ENCODE results near the gene RMDN3. TPM values are rescaled to one million over a fixed set of nuclear protein-coding genes. Genes with fewer than 3 reads are reported as not detected.

The RMDN3 gene
- total and polyA plus RNA-seq, 2 of the 13 experiments (the other 11 are each of a cell fraction or from before 2014, with no cell fraction given) = 16.8 to 19.5 TPM

- TF ChIP-seq HMGXB4 (CRISPR knock-in tag; IDR thresholded peaks at IDR 0.05; ENCODE audit: borderline replicate concordance in 1 of 2, low read depth in 1 of 2) (peak; percentile 57 to 72; a peak in 2 of 4 replicates), ZC3H13 (CRISPR knock-in tag; IDR thresholded peaks at IDR 0.05) (peak; percentile 43; the same call in 1 of the 2 replicates), LCORL (IDR thresholded peaks at IDR 0.05) (no peak), LCORL (CRISPR knock-in tag; IDR thresholded peaks at IDR 0.05) (peak; percentile 73; the same call in 1 of the 2 replicates), SRSF4 (IDR thresholded peaks at IDR 0.05; ENCODE audit: low read depth, low read length, poor library complexity, severe bottlenecking) (no peak), ISX (CRISPR knock-in tag; conservative IDR thresholded peaks at IDR 0.05) (no peak), HIVEP1 (CRISPR knock-in tag; IDR thresholded peaks at IDR 0.05) (no peak), JUNB (CRISPR knock-in tag; IDR thresholded peaks at IDR 0.05; ENCODE audit: borderline replicate concordance) (no peak), CC2D1A (CRISPR knock-in tag; IDR thresholded peaks at IDR 0.05) (no peak), ZNF543 (CRISPR knock-in tag; IDR thresholded peaks at IDR 0.05) (peak; percentile 85), CREB1 (IDR thresholded peaks at IDR 0.05) (peak; percentile 99), CREB1 (CRISPR knock-in tag; IDR thresholded peaks at IDR 0.05) (peak; percentile 98), HNF4A (CRISPR knock-in tag; IDR thresholded peaks at IDR 0.05) (no peak), ONECUT2 (CRISPR knock-in tag; IDR thresholded peaks at IDR 0.05) (no peak), ZNF564 (CRISPR knock-in tag; IDR thresholded peaks at IDR 0.05) (no peak), ZNF557 (CRISPR knock-in tag; IDR thresholded peaks at IDR 0.05) (no peak), GPN1 (CRISPR knock-in tag; IDR thresholded peaks at IDR 0.05; ENCODE audit: borderline replicate concordance) (no peak), GATA4 (IDR thresholded peaks at IDR 0.05; ENCODE audit: borderline replicate concordance, low read depth) (no peak), ASH2L (IDR thresholded peaks at IDR 0.05; ENCODE audit: insufficient read length, low read depth, low read length) (peak; percentile 65), YEATS4 (CRISPR knock-in tag; IDR thresholded peaks at IDR 0.05; ENCODE audit: borderline replicate concordance) (peak; percentile 47; the same call in 1 of the 2 replicates), ZNF703 (CRISPR knock-in tag; IDR thresholded peaks at IDR 0.05; ENCODE audit: borderline replicate concordance) (no peak; the same call in 1 of the 2 replicates), NR2F2 (IDR thresholded peaks at IDR 0.05; ENCODE audit: borderline replicate concordance, low read depth) (no peak)
- TF ChIP-seq, protein P1, sequence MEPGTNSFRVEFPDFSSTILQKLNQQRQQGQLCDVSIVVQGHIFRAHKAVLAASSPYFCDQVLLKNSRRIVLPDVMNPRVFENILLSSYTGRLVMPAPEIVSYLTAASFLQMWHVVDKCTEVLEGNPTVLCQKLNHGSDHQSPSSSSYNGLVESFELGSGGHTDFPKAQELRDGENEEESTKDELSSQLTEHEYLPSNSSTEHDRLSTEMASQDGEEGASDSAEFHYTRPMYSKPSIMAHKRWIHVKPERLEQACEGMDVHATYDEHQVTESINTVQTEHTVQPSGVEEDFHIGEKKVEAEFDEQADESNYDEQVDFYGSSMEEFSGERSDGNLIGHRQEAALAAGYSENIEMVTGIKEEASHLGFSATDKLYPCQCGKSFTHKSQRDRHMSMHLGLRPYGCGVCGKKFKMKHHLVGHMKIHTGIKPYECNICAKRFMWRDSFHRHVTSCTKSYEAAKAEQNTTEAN (CRISPR knock-in tag; conservative IDR thresholded peaks at IDR 0.05) = no peak; the same call in 1 of the 2 replicates
- TF ChIP-seq, protein P2, sequence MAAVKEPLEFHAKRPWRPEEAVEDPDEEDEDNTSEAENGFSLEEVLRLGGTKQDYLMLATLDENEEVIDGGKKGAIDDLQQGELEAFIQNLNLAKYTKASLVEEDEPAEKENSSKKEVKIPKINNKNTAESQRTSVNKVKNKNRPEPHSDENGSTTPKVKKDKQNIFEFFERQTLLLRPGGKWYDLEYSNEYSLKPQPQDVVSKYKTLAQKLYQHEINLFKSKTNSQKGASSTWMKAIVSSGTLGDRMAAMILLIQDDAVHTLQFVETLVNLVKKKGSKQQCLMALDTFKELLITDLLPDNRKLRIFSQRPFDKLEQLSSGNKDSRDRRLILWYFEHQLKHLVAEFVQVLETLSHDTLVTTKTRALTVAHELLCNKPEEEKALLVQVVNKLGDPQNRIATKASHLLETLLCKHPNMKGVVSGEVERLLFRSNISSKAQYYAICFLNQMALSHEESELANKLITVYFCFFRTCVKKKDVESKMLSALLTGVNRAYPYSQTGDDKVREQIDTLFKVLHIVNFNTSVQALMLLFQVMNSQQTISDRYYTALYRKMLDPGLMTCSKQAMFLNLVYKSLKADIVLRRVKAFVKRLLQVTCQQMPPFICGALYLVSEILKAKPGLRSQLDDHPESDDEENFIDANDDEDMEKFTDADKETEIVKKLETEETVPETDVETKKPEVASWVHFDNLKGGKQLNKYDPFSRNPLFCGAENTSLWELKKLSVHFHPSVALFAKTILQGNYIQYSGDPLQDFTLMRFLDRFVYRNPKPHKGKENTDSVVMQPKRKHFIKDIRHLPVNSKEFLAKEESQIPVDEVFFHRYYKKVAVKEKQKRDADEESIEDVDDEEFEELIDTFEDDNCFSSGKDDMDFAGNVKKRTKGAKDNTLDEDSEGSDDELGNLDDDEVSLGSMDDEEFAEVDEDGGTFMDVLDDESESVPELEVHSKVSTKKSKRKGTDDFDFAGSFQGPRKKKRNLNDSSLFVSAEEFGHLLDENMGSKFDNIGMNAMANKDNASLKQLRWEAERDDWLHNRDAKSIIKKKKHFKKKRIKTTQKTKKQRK (IDR thresholded peaks at IDR 0.05; ENCODE audit: low read length) = no peak
Observed at GRCh38 chr15:40754883-40755811, at the start of gene RMDN3 (continued).

Data from HepG2 (cell line).